PC-3 (cell line): ENCODE results near the gene ZNF467. TPM values are rescaled to one million over a fixed set of nuclear protein-coding genes. Genes with fewer than 3 reads are reported as not detected.

Source experiments
- ATAC-seq: fragments of 200-7000 bp; cut with Tn5 transposase; 2 replicates; pipeline ENCODE4 v1.9.1; 2020; ENCODE audit warnings: mild to moderate bottlenecking, moderate library complexity
- BruUV-seq: library from RNA; stranded (reverse); fragments of 400-500 nt; replicated peaks from 2 replicates; lab custom pipeline; 2021; lab: Mats Ljungman, UMichigan
- CTCF ChIA-PET: fragments of 300-600 bp; sonication (Branson Sonifier 250); formaldehyde crosslinking; loops from one replicate; lab custom pipeline; 2022; ENCODE audit warnings: antibody characterized with exemption; lab: Charles Lee
- POLR2A ChIA-PET: fragments of 300-600 bp; sonication (Branson Sonifier 250); formaldehyde crosslinking; loops from one replicate; lab custom pipeline; 2022; ENCODE audit warnings: antibody characterized with exemption; ENCODE audit not compliant: unreplicated experiment; lab: Charles Lee
- DNase-seq: peaks from one replicate; pipeline ENCODE4 v3.0.0-alpha.2; 2015
- H2AFZ ChIP-seq: fragments of 300-600 bp; sonication (generic); 2 replicates; pipeline ENCODE4 v1.6.0; 2016; ENCODE audit warnings: antibody characterized with exemption, low read length
- H3F3A ChIP-seq: fragments of 300-600 bp; sonication (generic); one replicate; pipeline ENCODE4 v1.6.0; 2017; ENCODE audit warnings: antibody characterized with exemption, low read length, control low read depth, mild to moderate bottlenecking; ENCODE audit not compliant: unreplicated experiment
- H3K27ac ChIP-seq: fragments of 300-600 bp; sonication (generic); 2 replicates; pipeline ENCODE4 v1.5.1; 2016; ENCODE audit warnings: mild to moderate bottlenecking, low read length
- H3K27me3 ChIP-seq: fragments of 300-600 bp; sonication (generic); 2 replicates; pipeline ENCODE4 v1.6.1; 2016; ENCODE audit warnings: low read length, mixed read lengths
- H3K36me3 ChIP-seq: fragments of 300-600 bp; sonication (generic); 2 replicates; pipeline ENCODE4 v1.6.1; 2016; ENCODE audit warnings: low read depth, mixed run types, low read length, mixed read lengths
- H3K4me1 ChIP-seq: fragments of 300-600 bp; sonication (generic); 2 replicates; pipeline ENCODE4 v1.5.1; 2016; ENCODE audit warnings: low read length; ENCODE audit not compliant: insufficient read depth
- H3K4me2 ChIP-seq: fragments of 300-600 bp; sonication (generic); 2 replicates; pipeline ENCODE4 v1.6.0; 2016; ENCODE audit warnings: low read length
- H3K4me3 ChIP-seq: fragments of 300-600 bp; sonication (generic); 2 replicates; pipeline ENCODE4 v1.5.1; 2016; ENCODE audit warnings: mild to moderate bottlenecking, low read length, mixed read lengths
- H3K79me2 ChIP-seq: fragments of 300-600 bp; sonication (generic); 2 replicates; pipeline ENCODE4 v1.6.1; 2017; ENCODE audit warnings: low read length, mixed read lengths
- H3K9ac ChIP-seq: fragments of 300-600 bp; sonication (generic); 2 replicates; pipeline ENCODE4 v1.6.0; 2016; ENCODE audit warnings: mild to moderate bottlenecking, low read length
- H3K9me2 ChIP-seq: fragments of 300-600 bp; sonication (generic); replicated peaks from 2 replicates; pipeline ENCODE4 v1.6.1; 2016; ENCODE audit warnings: mixed run types, low read length, mixed read lengths
- H3K9me3 ChIP-seq: fragments of 300-600 bp; sonication (generic); 2 replicates; pipeline ENCODE4 v1.6.1; 2016; ENCODE audit warnings: low read length, mixed read lengths
- H4K20me1 ChIP-seq: fragments of 300-600 bp; sonication (generic); 2 replicates; pipeline ENCODE4 v1.6.1; 2016; ENCODE audit warnings: low read length, mixed read lengths
- EZH2 ChIP-seq: fragments of 300-600 bp; sonication (generic); IDR thresholded peaks from one replicate; pipeline ENCODE4 v1.6.1; 2017; ENCODE audit warnings: antibody characterized with exemption, mild to moderate bottlenecking, low read length; ENCODE audit not compliant: unreplicated experiment
- EZH2phosphoT487 ChIP-seq: fragments of 300-600 bp; sonication (generic); IDR thresholded peaks from 2 replicates; pipeline ENCODE4 v1.6.1; 2018; ENCODE audit warnings: mild to moderate bottlenecking, antibody characterized with exemption, low read length, borderline replicate concordance
- intact Hi-C: fragments of 100-400 bp; cut with micrococcal nuclease; formaldehyde crosslinking; loops from 2 replicates; pipeline ENCODE4 v1.9.0; 2023
- total RNA-seq: library from RNA; depleted of rRNA; stranded (reverse); fragments of >200 nt; gene quantifications from 2 replicates; pipeline ENCODE4 v1.2.3, GENCODE V29; 2014
- TF ChIP-seq, protein P1 (sequence below): fragments of 300-600 bp; sonication (generic); conservative IDR thresholded peaks from 2 replicates; pipeline ENCODE4 v1.5.1; 2017; ENCODE audit warnings: antibody characterized with exemption, low read depth, mild to moderate bottlenecking, low read length

Gene ZNF467
- total RNA-seq, 1 experiment from 2014 or later: 6.3 TPM

DNA sequence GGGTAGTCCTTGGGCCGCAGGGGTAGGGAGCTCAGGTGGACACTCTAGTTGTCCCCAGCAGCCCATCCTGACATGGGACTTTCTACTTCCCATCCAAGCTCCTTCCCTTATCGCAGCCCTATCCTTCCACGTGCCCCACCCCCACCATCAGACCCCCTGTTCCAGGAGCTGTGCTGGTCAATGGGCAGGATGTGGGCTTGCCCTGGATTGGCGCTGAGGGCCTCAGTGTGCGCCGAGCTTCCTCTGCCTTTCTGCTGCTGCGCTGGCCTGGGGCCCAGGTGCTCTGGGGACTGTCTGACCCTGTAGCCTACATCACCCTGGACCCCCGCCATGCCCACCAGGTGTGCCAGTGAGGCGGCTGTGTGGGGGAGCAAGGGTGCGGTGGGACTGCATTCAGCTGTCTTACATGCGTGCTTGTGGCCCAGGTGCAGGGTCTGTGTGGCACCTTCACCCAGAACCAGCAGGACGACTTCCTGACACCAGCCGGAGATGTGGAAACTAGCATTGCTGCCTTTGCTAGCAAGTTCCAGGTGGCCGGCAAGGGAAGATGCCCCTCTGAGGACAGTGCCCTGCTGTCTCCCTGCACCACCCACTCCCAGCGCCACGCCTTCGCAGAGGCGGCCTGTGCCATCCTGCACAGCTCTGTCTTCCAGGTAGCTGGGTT, 9.4 kb upstream of the ZNF467 start:
- DNase-seq (no peak), ATAC-seq (no peak)
- intact Hi-C loops: no loop called here
- Histone ChIP-seq H3K9me2 (no peaks in the 10 kb centered on the region), H3K9me3 (no peaks in the 10 kb centered on the region), H3K79me2 (no peaks in the 10 kb centered on the region), H3F3A (no peaks in the 10 kb centered on the region), H3K9ac (no peak overlapping the region), H3K4me2 (no peak overlapping the region), H3K36me3 (no peaks in the 10 kb centered on the region), H3K4me1 (no peaks in the 10 kb centered on the region), H3K27ac (no peak overlapping the region), H3K4me3 (no peak overlapping the region), H3K27me3 (no peaks in the 10 kb centered on the region), H4K20me1 (no peaks in the 10 kb centered on the region), H2AFZ (no peak overlapping the region)
- POLR2A ChIA-PET: no interaction called here
- TF ChIP-seq EZH2 (no peak), EZH2phosphoT487 (no peak)
- TF ChIP-seq, protein P1, sequence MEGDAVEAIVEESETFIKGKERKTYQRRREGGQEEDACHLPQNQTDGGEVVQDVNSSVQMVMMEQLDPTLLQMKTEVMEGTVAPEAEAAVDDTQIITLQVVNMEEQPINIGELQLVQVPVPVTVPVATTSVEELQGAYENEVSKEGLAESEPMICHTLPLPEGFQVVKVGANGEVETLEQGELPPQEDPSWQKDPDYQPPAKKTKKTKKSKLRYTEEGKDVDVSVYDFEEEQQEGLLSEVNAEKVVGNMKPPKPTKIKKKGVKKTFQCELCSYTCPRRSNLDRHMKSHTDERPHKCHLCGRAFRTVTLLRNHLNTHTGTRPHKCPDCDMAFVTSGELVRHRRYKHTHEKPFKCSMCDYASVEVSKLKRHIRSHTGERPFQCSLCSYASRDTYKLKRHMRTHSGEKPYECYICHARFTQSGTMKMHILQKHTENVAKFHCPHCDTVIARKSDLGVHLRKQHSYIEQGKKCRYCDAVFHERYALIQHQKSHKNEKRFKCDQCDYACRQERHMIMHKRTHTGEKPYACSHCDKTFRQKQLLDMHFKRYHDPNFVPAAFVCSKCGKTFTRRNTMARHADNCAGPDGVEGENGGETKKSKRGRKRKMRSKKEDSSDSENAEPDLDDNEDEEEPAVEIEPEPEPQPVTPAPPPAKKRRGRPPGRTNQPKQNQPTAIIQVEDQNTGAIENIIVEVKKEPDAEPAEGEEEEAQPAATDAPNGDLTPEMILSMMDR: no peak
- CTCF ChIA-PET: no interaction called here
- no TSS peak for BruUV-seq

GRCh38 chr7:149781921-149782320, 8.5 kb upstream of the ZNF467 start:
- intact Hi-C loops: no loop called here
- H3K79me2 ChIP-seq: no peaks in the 10 kb centered on the region
- DNase-seq (no peak), ATAC-seq (no peak)
- no peaks in the 10 kb centered on the region for H3K4me1 ChIP-seq
- H3K27me3 ChIP-seq: no peaks in the 10 kb centered on the region
- BruUV-seq: no TSS peak
- no peak overlapping the region for H2AFZ ChIP-seq
- no peak overlapping the region for H3K4me2 ChIP-seq
- H3K9me2 ChIP-seq: no peaks in the 10 kb centered on the region
- CTCF ChIA-PET: no interaction called here
- no peaks in the 10 kb centered on the region for H4K20me1 ChIP-seq
- POLR2A ChIA-PET: no interaction called here
- no peaks in the 10 kb centered on the region for H3F3A ChIP-seq
- H3K36me3 ChIP-seq: no peaks in the 10 kb centered on the region
- no peak overlapping the region for H3K9ac ChIP-seq
- H3K27ac ChIP-seq: no peak overlapping the region
- no peak overlapping the region for H3K4me3 ChIP-seq
- no peaks in the 10 kb centered on the region for H3K9me3 ChIP-seq
- TF ChIP-seq EZH2phosphoT487 (no peak), EZH2 (no peak)
- TF ChIP-seq, protein P1: no peak

- POLR2A ChIA-PET: no interaction called here
- H3K27me3 ChIP-seq: no peaks in the 10 kb centered on the region
- TF ChIP-seq, protein P1: no peak
- TF ChIP-seq EZH2: no peak
- no peak for TF ChIP-seq EZH2phosphoT487
- no peak overlapping the region for H3K27ac ChIP-seq
- H3K9me3 ChIP-seq: no peaks in the 10 kb centered on the region
- no peak for DNase-seq
- no peaks in the 10 kb centered on the region for H4K20me1 ChIP-seq
- no peak overlapping the region for H3K4me3 ChIP-seq
- no peaks in the 10 kb centered on the region for H3F3A ChIP-seq
- H3K9ac ChIP-seq: no peak overlapping the region
- no peak for ATAC-seq
- H3K9me2 ChIP-seq: no peaks in the 10 kb centered on the region
- no peak overlapping the region for H2AFZ ChIP-seq
- no peak overlapping the region for H3K4me2 ChIP-seq
- intact Hi-C loops: no loop called here
- H3K4me1 ChIP-seq: peaks cover 8% of the 10 kb centered on the region
- H3K36me3 ChIP-seq: no peaks in the 10 kb centered on the region
- no TSS peak for BruUV-seq
- no peaks in the 10 kb centered on the region for H3K79me2 ChIP-seq
- CTCF ChIA-PET: no interaction called here
Observed at GRCh38 chr7:149780636-149781419, 7.4 kb upstream of the ZNF467 start.
